ENCODE data around the gene ADM. TPM values are rescaled to one million over a fixed set of nuclear protein-coding genes. Genes with fewer than 3 reads are reported as not detected.

ADM gene
- total RNA-seq, 2 donors from 2014 or later = 11.7 to 100 TPM

DNA sequence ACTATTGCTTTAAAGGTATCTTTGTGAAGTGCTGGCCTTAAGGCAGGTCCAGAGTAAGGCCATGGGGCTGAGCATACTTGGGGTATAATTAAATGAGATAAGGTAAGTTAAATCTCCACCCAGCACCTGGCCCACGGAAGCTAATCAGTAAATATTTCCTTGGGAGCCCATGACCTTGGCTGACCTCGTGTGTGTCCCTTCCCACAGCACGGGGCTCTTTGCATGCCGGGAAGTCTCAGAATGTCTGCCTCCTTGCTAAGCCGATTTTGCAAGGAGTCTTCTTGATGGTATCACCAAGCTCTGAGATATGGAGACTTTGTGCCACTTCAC is 46.5 kb downstream of the ADM start:
- peaks cover 25% of the 10 kb centered on the region for H3K27me3 Mint-ChIP-seq
- H3K4me3 Mint-ChIP-seq = no peak overlapping the region
- H3K9me3 Mint-ChIP-seq = no peaks in the 10 kb centered on the region
- ATAC-seq (replicated peaks) = no peak
- H3K4me1 Mint-ChIP-seq = no peaks in the 10 kb centered on the region
- H3K27ac Mint-ChIP-seq = no peak overlapping the region
- no peaks in the 10 kb centered on the region for H3K36me3 Mint-ChIP-seq (ENCODE audit: low read depth)

- no peak overlapping the region for H3K4me3 Mint-ChIP-seq
- H3K27me3 Mint-ChIP-seq = peaks cover 26% of the 10 kb centered on the region
- no peaks in the 10 kb centered on the region for H3K9me3 Mint-ChIP-seq
- ATAC-seq (replicated peaks) = peak; percentile 19
- no peaks in the 10 kb centered on the region for H3K36me3 Mint-ChIP-seq (ENCODE audit: low read depth)
- H3K4me1 Mint-ChIP-seq = no peaks in the 10 kb centered on the region
- no peak overlapping the region for H3K27ac Mint-ChIP-seq
These were observed 47.1 kb downstream of the ADM start for GRCh38 chr11:10351765-10352641.

- Mint-ChIP-seq H3K27ac (no peak overlapping the region), H3K9me3 (no peaks in the 10 kb centered on the region), H3K27me3 (peaks cover 28% of the 10 kb centered on the region), H3K4me1 (no peaks in the 10 kb centered on the region), H3K36me3 (ENCODE audit: low read depth) (no peaks in the 10 kb centered on the region), H3K4me3 (no peak overlapping the region)
- no peak for ATAC-seq (replicated peaks)
These were observed 48.2 kb downstream of the ADM start for GRCh38 chr11:10352921-10353550.

GRCh38 chr11:10354389-10354788 is 49.5 kb downstream of the ADM start:
- no peak overlapping the region for H3K4me3 Mint-ChIP-seq
- no peak for ATAC-seq (replicated peaks)
- no peak overlapping the region for H3K27ac Mint-ChIP-seq
- no peaks in the 10 kb centered on the region for H3K4me1 Mint-ChIP-seq
- H3K27me3 Mint-ChIP-seq = peaks cover 28% of the 10 kb centered on the region
- no peaks in the 10 kb centered on the region for H3K36me3 Mint-ChIP-seq (ENCODE audit: low read depth)
- H3K9me3 Mint-ChIP-seq = no peaks in the 10 kb centered on the region

DNA sequence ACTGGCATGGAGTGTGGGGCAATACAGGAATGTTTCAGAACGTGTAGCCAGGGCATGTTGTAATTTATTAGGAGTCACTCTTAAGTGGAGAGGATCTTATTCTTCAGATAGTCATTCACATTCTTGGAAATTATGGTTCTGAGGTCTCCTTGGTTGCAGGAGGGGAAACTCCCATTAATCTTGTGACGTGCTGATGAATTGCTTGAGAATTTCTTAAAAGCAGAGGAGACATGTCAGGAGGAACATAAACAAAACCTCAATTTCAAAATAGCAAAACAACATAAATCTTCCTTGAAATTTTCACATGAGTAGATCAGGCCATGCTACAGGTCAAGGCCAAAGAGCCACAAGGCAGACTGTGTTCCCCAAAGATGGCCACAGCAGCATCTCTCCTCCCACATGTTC is 50.4 kb downstream of the ADM start:
- Mint-ChIP-seq H3K27me3 (peaks cover 29% of the 10 kb centered on the region), H3K27ac (no peak overlapping the region), H3K4me3 (no peak overlapping the region), H3K4me1 (no peaks in the 10 kb centered on the region), H3K36me3 (ENCODE audit: low read depth) (no peaks in the 10 kb centered on the region), H3K9me3 (no peaks in the 10 kb centered on the region)
- ATAC-seq (replicated peaks) = no peak

DNA sequence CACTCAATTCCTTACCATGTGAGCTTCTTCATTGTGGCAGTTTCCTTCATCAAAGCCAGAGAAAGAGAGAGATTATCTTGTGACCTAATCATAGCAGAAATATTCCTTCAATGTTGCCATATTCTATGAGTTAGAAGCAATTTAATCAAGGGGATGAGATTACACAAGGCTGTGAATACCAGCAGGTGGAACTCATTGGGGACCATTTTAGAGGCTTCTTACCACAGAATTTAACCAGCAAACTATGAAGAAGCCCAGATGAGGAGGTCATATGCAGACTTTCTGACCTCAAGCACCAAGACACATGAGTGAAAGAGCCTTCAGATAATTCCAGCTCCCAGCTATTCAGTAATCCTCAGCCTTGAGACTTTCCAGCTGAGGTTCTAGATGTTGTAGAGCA is 51.3 kb downstream of the ADM start:
- no peak overlapping the region for H3K4me3 Mint-ChIP-seq
- peaks cover 28% of the 10 kb centered on the region for H3K27me3 Mint-ChIP-seq
- ATAC-seq (replicated peaks) = no peak
- no peaks in the 10 kb centered on the region for H3K9me3 Mint-ChIP-seq
- no peak overlapping the region for H3K27ac Mint-ChIP-seq
- no peaks in the 10 kb centered on the region for H3K36me3 Mint-ChIP-seq (ENCODE audit: low read depth)
- H3K4me1 Mint-ChIP-seq = no peaks in the 10 kb centered on the region

Other genes starting within 250 kb of the ADM start
- gene SBF2, start 10.9 kb upstream of the ADM start, total RNA-seq = 10 to 100 TPM; 33.3 to 42.5 TPM
- gene AMPD3, start 150.2 kb downstream of the ADM start, total RNA-seq = 100 to 1,000 TPM in 1 of 2 donors, 10 to 100 TPM in 1; 30.6 to 179 TPM
- gene RNF141, start 236.1 kb downstream of the ADM start, total RNA-seq = 1 to 10 TPM; 7.8 to 8.5 TPM